Upper lobe of left lung (tissue), 4 donors: ENCODE results near the gene NIPA2.

Experiments
- CTCF ChIP-seq, 6 experiments: fragments of 450-650 bp in 4 of 6; fragments of 200-600 bp in 2 of 6; sonication (generic) in 2 of 6; IDR thresholded peaks; one replicate each; pipeline ENCODE4 v1.5.1; 2016 to 2019; ENCODE audit warnings: antibody characterized with exemption in 6 of 6
- EP300 ChIP-seq, 4 donors: sonication (generic); formaldehyde crosslinking; IDR thresholded peaks; one replicate each; pipeline ENCODE4 v1.5.1; 2017; ENCODE audit warnings: antibody characterized with exemption in 4 of 4, control low read depth in 2 of 4

- no peak for TF ChIP-seq CTCF (IDR thresholded peaks at IDR 0.05)
- TF ChIP-seq EP300 (IDR thresholded peaks at IDR 0.05) = no peak
Observed at GRCh38 chr15:22868928-22869327, 30.5 kb downstream of the NIPA2 start.
